Vagina (tissue), 2 donors: Measurements from ENCODE around the gene CLIC5.

Source experiments
- CTCF ChIP-seq, 3 experiments: fragments of 450-650 bp in 2 of 3; fragments of 200-600 bp in 1 of 3; sonication (generic) in 1 of 3; IDR thresholded peaks; one replicate each; pipeline ENCODE4 v1.5.1; 2017 to 2019; ENCODE audit warnings: antibody characterized with exemption in 3 of 3, mild to moderate bottlenecking in 2 of 3, moderate library complexity in 2 of 3
- POLR2A ChIP-seq, 2 donors: fragments of 450-650 bp; IDR thresholded peaks; one replicate each; pipeline ENCODE4 v1.6.1; 2017; ENCODE audit warnings: antibody characterized with exemption in 2 of 2, mild to moderate bottlenecking in 2 of 2, moderate library complexity in 2 of 2
- POLR2AphosphoS5 ChIP-seq, 2 donors: sonication (generic); formaldehyde crosslinking; IDR thresholded peaks; one replicate each; pipeline ENCODE4 v1.9.0; 2017; ENCODE audit warnings: antibody characterized with exemption in 2 of 2, mild to moderate bottlenecking in 2 of 2, low read depth in 1 of 2; ENCODE audit not compliant: insufficient read depth in 1 of 2

- no peak for TF ChIP-seq CTCF (IDR thresholded peaks at IDR 0.05)
- no peak for TF ChIP-seq POLR2A (IDR thresholded peaks at IDR 0.05)
- TF ChIP-seq POLR2AphosphoS5 (IDR thresholded peaks at IDR 0.05; ENCODE audit: insufficient read depth in 1 of 2, low read depth in 1 of 2): no peak
These were observed 51.4 kb downstream of the CLIC5 start for GRCh38 chr6:45964300-45964699.
